Loucy (cell line): ENCODE data around the gene ZYG11A.

Experiments
- CTCF ChIP-seq: fragments of 200-600 bp; sonication (generic); conservative IDR thresholded peaks from 2 replicates; pipeline ENCODE4 v1.5.1; 2014; ENCODE audit warnings: mild to moderate bottlenecking, antibody characterized with exemption, low read length
- EZH2phosphoT487 ChIP-seq: fragments of 200-600 bp; IDR thresholded peaks from 2 replicates; pipeline ENCODE4 v1.6.1; 2018; ENCODE audit warnings: antibody characterized with exemption, mild to moderate bottlenecking, moderate library complexity, borderline replicate concordance

GRCh38 chr1:52862666-52863458, 20.3 kb downstream of the ZYG11A start:
- TF ChIP-seq EZH2phosphoT487 (no peak), CTCF (no peak)
